Activated CD8-positive, alpha-beta memory T cell treated with anti-CD3 and anti-CD28 coated beads, Interleukin-2, amount 50 U/mL, for 1 hour (primary cell): ENCODE data around the gene GLYAT.

Source experiments
- DNase-seq: peaks from one replicate; pipeline ENCODE4 v3.0.0-alpha.2; 2020; ENCODE audit errors: extremely low read depth

GLYAT gene

DNA sequence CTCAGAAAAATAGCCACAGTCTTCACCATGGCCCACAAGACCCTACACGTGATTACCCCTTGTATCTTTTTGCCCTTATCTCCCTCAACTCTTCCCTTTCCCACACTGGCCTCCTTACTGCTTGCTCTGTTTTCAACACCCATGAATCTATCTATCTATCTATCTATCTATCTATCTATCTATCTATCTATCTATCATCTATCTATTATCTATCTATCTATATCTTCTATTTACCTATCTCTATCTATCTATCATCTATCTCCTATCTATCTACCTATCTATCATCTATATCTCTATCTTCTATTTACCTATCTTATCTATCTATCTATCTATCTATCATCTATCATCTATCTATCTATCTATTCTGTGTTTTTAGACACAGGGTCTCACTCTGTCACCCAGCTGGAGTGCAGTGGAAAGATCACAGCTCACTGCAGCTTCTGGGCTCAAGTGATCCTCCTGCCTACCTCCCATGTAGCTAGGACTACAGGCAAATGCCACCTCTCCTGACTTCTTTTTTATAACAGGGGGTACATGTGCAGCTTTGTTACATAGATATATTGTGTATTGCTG lies 55.1 kb downstream of the GLYAT start:
- DNase-seq, result no peak

DNA sequence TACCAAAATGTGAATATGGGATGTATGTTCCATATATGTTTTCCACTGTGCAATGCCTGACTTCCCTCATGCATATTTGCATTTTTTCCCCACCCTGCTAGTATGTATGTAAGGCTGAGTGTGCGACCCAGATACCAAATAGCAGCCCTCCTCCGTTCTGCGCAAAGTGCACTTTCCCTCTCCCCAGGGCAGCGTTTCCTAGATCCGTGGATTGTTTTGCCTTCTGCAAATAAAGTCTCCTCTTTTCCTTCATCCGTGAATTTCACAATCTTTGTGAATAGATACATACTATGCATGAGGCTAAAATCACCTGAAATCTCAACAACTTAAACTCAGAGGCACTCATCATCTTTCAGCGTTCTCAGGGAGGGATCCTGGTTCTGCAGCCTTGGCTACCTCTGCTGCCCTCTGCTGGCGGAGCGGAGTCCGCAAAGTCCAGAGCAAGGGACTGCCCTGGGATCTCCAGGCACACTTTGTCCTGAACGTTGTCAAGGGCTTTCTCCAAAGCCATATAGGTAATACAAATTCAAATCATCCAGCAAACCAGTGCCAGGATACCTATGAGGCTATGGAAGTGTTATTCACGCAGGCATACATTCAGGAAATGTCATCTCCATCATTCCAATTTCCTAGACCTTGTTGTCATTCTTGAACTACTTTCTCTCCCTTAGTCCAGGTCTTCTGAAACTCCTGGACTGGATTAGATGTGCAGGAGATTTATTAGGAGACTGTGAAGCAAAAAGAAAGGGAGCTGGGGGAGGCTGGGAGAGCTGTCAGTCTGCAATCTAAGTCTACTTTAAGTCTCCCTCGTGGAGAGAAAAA lies 56.2 kb downstream of the GLYAT start:
- peak; percentile 21 for DNase-seq

DNA sequence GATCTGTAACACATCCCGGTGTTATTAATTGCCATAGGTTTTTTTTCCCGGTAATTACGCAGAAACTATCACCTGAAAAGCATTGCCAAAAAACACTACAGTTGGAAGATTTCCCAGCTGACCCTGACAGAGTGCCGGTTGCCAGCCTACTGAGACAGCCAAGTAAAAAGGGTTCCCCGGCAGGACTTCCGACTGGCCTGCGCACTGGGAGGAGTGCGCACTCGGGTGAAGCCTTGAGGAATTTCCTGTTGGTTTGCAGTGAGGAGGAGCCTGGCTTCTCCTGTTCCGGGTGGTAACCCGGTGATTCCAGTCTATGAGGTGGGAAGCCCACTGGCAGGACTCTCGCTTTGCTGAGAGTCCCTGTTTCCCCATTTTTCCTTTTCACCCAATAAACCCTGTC lies 57.1 kb downstream of the GLYAT start:
- DNase-seq, result no peak

DNA sequence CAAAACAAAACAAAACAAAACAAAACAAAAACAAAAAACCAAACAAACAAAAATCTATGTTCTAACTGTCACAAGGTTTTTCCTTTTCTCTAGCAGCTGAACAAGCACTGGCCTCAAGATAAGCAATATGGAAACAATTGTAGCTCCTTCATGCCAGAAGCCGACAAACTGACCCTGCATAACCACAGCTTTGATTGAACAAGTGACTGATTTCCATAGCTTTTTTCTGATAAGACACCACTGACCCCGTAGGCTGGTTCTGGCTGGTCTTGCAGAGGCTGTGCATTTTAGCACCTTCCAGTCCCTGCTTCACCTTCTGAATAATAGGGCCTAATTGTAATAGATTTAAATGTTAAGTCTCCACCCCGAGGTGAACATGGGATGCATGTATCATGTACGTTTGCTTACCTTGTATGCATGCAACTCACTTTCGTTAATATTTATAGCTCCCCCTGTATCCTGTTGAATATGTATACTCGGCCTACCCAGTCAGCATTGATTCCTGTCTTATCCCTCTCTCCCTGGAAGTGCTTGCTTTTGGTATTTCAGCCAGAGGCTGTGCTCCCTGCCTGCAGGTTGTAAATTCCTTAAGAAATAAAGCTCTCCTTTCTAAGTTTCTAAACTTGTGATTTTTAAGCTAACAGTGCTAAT lies 59.6 kb downstream of the GLYAT start:
- no peak for DNase-seq

DNA sequence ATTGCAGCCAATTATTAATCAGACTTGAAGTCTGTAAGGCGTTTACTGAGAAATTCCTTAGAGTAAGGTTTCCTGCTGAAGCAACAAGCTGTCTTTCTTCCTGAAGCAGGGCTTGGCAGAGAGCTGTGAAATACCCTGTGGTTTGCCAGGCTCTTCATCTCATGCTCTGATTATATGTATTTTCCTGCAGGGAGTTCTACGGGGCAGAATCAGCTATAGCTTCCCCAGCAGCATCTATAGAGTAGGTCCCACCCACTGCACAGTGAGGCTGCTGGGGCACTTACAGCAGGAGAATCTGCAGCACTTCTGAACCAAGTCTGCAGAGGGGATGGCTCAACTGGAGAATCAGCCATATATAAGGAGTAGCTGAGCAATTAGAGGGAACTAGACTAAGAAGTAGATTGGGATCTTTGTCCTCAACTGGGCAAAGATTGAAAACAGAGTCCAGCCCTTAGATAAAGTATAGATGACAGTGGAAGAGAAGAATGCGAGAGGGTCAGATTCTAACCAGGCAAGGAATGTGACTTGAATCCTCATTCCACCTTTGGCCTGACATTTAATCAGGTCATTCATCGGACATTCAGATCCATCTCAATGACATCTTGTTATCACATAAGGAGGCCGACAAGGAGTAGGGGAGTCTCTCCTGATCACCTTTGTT lies 71.7 kb downstream of the GLYAT start:
- no peak for DNase-seq

DNA sequence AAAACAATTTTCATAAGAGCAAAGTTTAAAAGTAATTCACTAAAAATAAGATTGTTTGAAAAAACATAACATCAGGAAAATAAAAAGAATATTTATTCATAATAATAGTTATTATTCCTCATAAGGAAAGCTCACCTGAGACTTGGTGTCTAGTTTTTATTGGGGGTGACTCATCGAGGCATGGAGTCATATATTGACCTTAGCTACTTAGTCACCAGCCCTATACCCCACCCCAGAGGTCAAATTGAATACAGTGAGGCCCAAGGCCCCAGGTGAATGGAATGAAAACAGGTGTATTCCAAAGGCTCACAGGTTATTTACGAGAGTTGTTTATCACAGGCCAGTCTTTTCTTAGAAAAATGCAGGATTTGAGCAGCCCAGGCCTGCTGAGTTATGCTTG lies 72.3 kb downstream of the GLYAT start:
- DNase-seq, result no peak
